Testis (tissue), 2 donors: ENCODE results near the gene CLPTM1L.

ENCODE experiments used
- POLR2A ChIP-seq: fragments of 450-650 bp; IDR thresholded peaks from one replicate; pipeline ENCODE4 v1.6.1; 2017; ENCODE audit warnings: antibody characterized with exemption, mild to moderate bottlenecking, moderate library complexity
- TF ChIP-seq, protein P1 (sequence below), 3 experiments: fragments of 450-650 bp in 2 of 3; fragments of 200-600 bp in 1 of 3; sonication (generic) in 1 of 3; IDR thresholded peaks; one replicate each; pipeline ENCODE4 v1.5.1; 2016 to 2019; ENCODE audit warnings: antibody characterized with exemption in 3 of 3, mild to moderate bottlenecking in 2 of 3, moderate library complexity in 1 of 3

DNA sequence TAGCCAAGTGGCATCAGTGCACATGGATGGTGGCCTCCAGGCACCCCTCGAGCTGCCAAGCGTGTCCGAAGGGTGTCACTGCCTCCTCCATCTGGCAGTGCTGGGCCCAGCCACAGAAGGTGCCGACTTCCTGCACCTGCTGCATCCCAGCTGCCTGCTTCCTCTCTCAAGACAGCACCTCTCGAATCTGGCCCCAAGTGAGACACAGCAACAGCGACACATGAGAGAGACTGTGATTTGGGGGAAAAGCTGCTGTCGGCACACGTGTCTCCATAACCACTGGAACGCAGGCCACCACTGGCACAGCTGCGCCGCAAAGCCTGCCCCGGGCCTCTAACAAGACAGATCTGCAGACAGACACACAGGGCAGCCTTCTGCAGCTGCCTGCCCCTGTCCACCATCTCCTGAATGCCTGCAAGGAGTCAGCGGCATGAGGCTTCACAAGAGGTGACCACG lies 8.8 kb downstream of the CLPTM1L start:
- TF ChIP-seq, protein P1, sequence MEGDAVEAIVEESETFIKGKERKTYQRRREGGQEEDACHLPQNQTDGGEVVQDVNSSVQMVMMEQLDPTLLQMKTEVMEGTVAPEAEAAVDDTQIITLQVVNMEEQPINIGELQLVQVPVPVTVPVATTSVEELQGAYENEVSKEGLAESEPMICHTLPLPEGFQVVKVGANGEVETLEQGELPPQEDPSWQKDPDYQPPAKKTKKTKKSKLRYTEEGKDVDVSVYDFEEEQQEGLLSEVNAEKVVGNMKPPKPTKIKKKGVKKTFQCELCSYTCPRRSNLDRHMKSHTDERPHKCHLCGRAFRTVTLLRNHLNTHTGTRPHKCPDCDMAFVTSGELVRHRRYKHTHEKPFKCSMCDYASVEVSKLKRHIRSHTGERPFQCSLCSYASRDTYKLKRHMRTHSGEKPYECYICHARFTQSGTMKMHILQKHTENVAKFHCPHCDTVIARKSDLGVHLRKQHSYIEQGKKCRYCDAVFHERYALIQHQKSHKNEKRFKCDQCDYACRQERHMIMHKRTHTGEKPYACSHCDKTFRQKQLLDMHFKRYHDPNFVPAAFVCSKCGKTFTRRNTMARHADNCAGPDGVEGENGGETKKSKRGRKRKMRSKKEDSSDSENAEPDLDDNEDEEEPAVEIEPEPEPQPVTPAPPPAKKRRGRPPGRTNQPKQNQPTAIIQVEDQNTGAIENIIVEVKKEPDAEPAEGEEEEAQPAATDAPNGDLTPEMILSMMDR (IDR thresholded peaks at IDR 0.05): no peak
- TF ChIP-seq POLR2A: no peak
